Stimulated activated CD4-positive, alpha-beta T cell treated with anti-CD3 and anti-CD28 coated beads, Interleukin-15, amount 100 ng/mL, for 24 hours (primary cell): Measurements from ENCODE around the gene TMEM168.
"Not testable (repeated sequence)": the region's sequence is repeated elsewhere in the genome, so short reads cannot be mapped to it uniquely, and the experiment has no call there.

Experiments
- DNase-seq: peaks from one replicate; pipeline ENCODE4 v3.0.0-alpha.2; 2020

The TMEM168 gene, protein sequence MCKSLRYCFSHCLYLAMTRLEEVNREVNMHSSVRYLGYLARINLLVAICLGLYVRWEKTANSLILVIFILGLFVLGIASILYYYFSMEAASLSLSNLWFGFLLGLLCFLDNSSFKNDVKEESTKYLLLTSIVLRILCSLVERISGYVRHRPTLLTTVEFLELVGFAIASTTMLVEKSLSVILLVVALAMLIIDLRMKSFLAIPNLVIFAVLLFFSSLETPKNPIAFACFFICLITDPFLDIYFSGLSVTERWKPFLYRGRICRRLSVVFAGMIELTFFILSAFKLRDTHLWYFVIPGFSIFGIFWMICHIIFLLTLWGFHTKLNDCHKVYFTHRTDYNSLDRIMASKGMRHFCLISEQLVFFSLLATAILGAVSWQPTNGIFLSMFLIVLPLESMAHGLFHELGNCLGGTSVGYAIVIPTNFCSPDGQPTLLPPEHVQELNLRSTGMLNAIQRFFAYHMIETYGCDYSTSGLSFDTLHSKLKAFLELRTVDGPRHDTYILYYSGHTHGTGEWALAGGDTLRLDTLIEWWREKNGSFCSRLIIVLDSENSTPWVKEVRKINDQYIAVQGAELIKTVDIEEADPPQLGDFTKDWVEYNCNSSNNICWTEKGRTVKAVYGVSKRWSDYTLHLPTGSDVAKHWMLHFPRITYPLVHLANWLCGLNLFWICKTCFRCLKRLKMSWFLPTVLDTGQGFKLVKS

DNA sequence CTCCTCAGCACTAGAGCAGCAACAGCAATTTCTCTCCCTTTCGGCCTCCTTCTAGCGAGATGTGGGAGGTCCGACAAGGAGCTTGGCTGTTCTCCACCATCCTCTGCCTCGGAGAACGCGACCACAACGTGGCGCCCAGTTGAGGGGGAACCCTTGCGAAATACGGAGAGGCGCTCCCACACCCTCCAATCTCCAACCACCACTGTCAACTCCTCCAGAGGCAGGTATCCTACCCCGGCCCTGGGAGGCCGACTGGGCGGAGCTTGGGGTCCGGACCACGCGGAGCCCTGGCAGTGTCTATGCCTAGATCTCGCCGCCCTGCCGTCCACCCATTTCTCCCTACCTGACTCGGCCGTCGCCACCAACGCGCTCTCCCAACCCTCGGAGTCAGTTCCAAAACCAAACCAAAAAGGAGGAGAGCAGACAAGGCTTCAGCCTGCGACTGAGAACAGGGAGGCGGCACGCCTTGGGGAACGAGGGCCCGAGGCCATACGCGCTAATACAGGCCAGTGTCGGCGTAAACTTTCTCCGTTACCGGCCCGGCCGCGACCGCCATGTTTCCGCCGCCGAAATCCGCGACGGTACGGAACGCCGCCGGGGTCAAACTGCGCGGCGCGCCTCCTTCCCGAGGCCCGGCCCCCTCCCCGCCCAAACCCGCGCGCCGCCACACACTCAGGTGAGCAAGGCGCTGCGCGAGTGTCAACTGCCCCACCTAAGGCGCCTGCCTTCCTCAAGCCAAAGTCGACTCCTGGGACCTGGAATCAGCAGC is at the start of gene TMEM168:
Gene TMEM168 (minus strand): TSS at position 577 of the 769 bp plus-strand sequence. CDS start 5,568 bp downstream, outside the sequence.
- peak; percentile 91 for DNase-seq

DNA sequence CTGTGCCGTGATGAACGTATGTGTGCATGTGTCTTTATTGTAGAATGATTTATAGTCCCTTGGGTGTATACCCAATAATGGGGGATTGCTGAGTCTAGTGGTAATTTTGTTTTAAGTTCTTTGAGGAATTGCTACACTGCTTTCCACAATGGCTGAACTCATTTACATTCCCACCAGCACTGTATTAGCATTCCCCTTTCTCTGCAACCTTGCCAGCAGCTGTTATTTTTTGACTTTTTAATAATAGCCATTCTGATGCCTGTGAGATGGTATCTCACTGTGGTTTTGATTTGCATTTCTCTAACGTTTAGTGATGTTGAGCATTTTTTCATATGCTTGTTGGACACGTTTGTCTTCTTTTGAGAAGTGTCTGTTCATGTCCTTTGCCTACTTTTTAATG is 45.7 kb upstream of the TMEM168 start:
- DNase-seq = not testable (repeated sequence)

DNA sequence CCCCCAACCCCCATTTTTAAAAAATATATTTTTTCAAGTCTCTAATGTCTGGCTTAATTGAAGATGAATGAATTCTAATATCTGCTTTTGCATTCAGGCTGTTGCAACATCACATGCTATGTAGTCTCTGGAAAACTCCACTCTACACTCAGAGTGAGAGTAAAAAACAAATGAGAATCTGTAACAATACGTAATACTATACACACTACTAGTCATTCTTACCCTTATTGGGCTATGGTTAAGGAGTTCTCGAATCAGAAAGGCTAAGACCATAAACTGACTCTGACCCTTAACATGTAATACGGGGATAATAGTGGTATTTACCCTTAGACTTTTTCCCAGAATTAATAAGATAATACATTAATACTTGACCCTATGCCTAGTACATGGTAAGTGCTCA is 42.9 kb upstream of the TMEM168 start:
- DNase-seq = no peak

DNA sequence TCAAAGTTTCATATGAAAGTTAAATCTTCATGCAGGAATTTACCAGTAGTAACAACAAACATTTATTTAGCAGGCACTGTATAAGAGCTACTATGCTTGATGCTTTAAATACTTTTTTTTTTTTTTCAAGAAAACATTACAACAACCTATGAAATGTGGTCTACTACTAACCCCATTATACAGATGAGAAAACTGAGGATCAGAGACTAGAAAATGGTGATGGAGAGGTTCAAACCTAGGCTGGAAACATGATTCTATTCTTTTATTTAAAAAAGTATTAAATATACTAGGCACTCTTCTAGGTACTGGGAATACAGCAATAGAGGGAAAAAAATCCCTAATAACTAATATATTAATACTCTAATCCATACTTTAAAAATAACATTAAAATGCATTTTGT is 40.6 kb upstream of the TMEM168 start:
- no peak for DNase-seq

DNA sequence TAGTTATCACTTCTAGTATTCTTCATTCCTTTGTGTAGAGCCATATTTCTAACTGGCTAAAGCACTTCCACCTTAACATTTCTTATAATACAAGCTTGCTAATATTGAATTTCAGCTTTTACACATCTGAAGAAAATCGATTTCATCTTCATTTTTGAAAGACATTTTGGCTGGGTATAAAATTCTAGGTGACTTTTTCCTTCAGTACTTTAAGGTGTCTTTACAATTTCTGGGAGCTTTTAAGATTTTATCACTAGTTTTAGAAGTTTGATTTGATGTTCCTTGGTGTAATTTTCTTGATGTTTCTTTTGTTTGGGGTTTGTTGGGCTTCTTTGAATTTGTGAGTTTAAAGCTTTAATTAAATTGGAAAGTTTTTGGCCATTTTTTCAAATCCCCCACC is 38.5 kb upstream of the TMEM168 start:
- no peak for DNase-seq

DNA sequence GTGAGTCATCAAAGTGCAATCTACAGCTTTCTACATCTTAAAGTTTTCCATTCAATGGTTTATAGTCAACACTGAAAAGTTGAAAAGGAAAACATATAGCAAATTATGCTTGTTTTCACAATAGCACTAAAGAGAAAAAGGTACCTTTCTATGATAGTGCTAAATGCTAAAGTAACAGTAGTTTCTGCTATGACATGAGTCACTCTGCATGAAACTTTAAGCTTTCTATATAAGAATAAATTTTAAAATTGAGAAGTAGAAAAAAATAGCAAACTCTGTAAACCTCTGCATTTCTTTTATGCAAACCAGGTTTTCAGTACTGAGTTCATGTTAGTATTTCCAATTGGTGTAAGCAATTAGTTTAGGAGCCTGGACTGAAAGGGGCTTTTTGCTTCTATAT is 31.2 kb upstream of the TMEM168 start:
- DNase-seq = no peak

DNA sequence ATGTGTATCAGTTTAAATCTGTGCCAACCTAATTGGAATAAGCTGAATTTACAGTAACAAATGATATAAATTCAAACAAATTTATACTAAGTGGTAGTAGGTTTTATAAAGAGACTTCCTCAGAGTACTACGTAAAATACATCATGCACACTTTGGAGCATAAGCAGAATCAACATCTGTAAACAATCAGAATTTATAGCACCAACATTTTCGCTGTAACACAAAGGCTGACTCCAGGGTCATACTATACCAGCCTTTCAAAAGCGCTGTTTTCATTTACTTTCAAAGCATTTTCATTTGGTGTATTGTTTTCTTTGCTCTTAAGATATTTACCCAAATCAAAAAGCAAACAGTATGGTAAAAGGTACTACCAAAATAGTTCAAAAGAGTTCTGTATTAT is 29.3 kb upstream of the TMEM168 start:
- DNase-seq = no peak

DNA sequence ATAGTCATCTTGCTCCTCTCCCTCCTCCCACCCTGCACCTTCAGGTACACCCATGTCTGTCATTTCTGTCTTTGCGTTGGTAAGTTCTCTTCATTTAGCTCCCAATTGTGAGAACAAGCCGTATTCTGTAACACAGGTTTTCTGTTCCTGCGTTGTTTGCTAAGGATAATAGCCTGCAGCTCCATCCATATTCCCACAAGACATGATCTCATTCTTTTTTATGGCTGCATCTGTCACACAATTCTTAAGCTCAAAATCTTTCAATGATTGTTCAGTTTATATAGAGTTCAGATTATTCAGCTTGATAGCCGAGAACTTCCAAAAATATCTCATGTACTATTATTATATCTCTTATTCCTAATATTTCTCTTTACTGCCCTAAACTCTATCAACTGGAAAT is 16.0 kb upstream of the TMEM168 start:
- DNase-seq = no peak

DNA sequence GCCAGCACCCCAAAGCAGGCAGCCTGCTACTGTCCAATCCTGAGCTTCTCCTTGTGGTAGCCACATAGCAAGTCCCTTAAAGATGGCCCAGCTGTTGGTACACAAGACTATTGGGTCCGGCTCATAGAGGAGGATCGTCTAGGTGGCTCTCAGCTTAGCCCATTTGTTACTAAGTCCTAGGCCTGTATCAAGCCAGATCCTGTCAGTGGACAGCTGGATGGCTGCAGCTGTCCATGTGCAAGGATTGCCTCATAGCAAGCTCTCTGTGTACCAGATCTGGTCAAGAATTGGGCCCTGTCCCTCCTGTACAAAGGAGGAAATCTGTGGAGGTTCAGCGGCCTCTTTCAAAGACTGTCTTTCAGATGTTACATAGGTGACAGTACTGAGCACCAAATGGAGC is 12.2 kb upstream of the TMEM168 start:
- DNase-seq = no peak

DNA sequence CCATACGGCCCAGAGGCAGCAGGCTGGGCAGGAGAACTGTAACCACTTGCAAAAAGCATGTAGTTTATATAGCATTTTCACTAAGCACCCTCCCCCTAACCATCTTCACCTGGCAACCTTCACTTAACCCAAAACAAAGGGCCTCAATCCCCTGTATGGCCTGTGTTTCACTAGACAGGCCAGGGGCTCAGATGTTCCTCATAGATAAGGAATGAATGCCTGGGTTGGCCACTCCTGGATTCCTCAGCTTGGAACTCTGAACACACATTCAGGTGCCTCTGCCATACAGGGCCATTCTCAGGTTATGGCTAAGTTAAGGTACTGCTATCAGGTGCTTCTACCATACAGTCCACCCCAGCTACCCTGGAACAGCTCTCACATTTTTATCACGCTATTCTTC is 10.3 kb upstream of the TMEM168 start:
- DNase-seq = no peak

DNA sequence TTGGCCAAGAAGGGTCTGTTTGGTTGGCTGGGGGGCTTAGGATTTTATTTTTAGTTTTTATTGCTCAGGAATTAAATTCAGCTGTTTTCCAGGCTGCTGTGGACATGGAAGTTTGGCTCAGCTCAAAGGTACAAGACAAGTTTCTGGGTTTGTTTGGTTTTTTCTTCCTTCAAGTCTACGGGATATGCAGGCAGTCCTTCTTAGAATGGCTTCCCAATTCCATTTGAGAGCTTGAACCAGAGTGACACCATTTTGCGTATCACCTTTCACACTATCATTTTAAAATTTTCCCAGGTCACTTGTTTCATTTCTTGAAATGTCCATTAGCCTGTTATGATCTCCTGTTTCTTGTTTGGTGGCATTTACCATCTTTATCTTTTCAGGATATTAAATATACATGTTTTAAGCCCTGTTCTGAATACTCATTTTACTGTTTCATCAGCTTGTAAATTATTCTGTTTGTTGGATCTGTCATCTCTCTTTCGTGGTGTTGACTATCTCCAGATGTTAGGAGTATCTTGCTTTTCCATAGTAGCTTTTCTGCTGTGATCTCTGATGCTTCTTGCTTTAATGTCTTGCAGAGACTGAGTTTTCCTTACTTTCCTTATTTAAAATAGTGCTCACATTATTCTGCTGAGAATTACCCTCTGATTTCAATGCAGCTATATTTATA is 9.4 kb upstream of the TMEM168 start:
- no peak for DNase-seq

DNA sequence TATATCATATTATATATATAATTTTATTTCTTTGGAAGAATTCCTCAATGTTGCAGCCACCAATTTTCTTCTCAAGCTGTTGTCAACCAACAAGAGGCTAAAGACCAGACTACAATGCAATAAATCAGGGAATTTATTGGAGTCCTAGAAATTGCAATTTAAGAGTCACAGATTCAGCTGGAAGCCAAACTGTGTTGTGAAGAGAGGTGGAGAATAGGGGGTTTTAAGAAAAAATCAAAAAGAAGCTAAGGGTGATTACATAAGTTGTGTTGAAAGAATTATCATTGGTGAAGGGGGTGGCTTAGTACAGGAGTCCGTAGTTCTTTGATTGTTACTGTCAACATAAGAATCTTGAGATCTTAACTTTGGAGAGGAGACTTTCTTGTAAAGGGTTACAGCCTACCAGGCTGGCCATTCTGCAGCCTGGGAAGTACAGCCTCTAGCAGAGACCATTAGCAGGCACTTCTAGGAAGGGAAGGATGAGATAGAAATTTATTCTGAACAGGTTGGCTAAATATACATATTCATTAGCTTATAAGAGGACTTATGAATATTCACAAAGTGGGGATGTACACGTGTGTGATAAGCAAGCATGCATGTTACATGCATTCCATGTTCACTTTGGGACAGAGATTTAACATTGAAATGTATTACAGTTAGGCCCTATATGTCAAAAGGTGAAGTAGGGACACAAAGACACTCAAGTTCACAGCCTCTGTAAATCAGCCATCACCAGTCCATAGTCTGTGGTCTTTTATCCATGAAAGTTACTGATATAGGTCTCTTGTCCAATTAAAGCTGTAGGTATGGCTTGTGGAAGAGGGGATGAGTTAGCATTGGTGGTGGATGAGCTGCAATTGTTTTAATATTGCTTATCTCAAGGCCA is 8.3 kb upstream of the TMEM168 start:
- DNase-seq = no peak

DNA sequence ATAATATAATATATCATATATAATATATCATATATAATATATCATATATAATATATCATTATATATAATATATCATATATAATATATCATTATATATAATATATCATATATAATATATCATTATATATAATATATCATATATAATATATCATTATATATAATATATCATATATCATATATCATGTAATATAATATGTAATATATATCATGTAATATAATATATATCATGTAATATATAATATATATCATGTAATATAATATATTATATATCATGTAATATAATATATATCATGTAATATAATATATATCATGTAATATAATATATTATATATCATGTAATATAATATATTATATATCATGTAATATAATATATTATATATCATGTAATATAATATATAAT is 6.4 kb upstream of the TMEM168 start:
- not testable (repeated sequence) for DNase-seq

DNA sequence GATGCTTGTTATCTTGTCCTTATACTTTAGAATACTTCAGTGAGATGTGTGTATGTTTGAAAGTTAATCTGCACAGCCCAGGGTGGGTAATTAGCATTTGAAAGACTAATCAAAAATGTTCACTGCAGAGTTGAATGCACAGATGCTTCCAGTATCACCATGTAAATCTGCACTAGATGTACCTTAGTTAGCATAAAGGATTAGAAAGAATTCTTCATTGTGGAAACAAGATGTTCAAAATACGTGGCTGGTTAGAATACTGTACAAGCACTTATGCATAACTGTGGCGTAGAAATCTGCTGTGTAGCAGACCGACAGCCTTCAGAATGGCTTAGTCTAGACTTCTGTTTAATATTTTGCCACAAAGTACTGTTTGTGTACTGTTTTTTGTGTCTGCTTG is 2.2 kb upstream of the TMEM168 start:
- no peak for DNase-seq

DNA sequence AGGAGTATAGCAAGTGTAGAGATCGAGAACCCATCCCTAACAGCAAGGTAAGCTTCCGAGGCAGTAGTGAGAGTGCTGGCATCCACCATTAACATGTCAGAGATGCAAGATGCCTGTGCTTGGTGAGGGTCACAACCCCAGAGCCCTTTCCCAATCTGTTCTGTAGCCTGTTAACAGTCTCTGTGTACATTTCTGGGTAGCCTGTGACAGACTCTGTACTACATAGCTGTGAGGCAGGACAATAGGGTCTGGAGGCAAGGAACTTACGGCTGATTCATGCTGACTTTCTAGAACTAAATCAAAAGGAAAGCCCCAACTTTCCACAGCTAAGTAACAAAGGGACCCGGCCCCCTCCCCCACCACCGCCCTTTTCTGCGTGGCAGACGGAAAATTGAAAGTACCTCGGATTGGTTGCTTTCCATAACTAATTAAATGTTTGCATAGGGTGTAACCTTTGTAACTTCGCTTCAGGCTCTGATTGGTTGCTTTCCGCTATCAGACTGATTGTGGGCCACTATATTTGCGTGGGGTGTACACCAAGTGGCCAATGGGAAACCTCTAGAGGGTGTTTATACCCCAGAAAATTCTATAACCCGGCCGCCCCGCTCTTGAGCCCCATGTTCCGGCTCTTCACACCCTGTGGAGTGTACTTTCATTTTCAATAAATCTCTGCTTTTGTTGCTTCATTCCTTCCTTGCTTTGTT is 1.4 kb upstream of the TMEM168 start:
- no peak for DNase-seq

DNA sequence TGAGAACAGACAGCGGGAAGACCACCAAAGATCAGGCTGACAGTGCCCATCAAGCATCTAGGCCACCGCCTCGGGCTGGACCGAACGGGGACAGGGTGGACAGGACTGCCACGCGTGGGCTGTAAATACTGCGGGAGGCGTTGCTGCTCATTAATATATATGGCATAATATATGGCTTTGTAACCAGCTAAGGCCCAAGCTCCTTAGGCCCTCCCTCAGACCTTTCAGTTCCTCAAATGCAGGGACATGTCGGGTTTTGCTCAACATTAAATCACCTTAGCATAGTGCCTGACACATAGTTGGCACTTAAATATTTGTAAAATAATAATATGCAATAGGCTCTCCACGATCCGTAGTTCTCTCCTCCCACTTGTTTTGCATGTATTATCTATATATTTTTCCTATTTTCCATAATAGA is 402 bp upstream of the TMEM168 start:
- no peak for DNase-seq

DNA sequence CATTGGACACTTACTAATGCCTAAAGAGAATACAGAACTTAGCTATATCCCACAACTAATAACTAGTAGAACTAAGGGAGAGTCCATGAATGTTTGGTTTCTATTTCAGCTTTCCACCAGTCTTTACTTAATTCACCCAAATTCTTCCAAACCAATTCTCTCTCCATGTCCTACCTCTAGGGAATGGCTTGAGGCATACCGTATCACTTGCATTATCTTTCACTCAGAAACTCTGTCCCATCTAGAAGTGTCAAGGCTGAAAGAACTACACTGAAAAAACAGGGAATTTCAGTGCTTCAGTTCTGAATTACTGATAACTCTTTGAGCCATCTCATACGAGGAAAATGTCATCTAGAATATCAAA is 758 bp downstream of the TMEM168 start:
- DNase-seq = no peak

DNA sequence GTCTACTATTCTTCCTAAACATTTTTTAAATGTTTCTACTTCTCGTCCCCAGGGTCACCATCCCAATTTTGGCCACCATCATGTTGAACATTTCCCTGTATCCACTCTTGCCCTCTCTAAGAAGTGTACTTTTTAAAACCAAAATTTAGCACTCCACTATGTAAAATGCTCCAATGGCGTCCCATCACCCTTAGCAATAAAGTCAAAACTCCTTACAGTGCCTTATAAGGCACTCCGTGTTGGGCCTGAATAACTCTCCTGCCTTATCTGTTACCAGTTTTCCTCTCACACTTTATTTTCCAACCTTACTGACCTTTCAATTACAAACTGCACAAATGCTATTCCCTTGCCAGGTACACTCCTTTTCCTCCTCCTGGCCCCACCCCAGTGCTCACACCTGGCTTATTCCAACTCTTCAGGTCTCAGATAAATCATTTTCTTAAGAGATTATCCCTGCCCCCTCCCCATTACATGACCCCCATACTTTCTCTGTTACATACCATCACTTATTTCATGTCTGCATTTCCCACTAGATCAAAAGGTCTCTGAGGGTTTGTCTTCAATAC is 1.3 kb downstream of the TMEM168 start:
- DNase-seq = no peak

DNA sequence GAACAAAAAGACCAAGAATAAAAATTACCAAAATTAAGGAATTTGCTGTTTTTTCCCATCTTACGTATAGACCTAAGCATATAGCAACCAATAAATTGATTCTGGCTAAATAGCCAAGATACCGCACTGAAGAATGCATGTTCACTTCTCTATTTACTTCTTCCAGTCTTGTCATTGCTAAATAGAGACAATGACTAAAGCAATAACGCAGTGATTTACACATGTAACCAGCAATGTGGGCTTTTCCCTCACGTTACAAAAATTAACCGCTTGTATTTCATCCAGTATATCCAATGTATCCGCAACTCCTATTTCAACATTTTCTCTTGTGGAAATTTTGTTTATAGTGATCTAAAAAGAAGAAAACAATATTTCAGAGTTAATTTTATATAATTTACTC is 5.6 kb downstream of the TMEM168 start:
- no peak for DNase-seq

DNA sequence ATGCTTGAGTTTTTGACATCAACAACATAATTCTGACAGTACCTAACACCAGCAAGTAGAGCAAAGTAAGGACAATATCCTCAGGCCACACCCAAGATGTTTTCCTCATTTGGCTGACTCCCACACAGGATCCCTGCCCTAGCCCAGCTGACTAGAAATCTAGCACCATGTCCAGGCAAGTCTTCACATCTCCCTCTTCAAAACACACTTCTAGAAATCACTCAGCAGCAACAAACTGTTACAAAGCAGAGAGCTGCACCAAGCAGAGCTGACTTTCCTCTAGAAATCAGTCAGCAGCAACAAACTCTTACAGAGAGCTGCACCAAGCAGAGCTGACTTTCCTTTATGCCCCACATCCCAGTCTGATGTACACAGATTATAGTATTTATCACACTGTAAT is 7.7 kb downstream of the TMEM168 start:
- DNase-seq = no peak

DNA sequence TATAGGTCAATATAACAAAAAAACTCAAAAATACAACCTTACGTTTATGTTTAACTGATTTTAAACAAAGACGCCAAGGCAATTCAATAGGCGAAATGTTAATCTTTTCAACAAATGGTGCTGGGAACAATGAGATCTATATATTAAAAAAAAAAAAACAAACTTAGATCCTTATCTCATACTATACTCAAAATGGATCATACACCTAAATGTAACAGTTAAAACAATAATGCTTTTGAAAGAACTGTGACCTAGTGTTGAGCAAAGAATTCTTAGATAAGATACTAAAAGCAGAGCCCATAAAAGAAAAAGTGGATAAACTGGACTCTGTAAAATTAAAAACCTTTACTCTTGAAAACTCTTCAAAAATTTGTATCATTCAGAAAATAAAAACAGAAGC is 8.6 kb downstream of the TMEM168 start:
- DNase-seq = no peak
